Hepatic stellate cell (primary cell): ENCODE measurements around the gene MEIS2.

Experiments
- DNase-seq: peaks from one replicate; pipeline ENCODE4 v3.0.0; 2011; ENCODE audit warnings: low spot score

MEIS2 gene

DNA sequence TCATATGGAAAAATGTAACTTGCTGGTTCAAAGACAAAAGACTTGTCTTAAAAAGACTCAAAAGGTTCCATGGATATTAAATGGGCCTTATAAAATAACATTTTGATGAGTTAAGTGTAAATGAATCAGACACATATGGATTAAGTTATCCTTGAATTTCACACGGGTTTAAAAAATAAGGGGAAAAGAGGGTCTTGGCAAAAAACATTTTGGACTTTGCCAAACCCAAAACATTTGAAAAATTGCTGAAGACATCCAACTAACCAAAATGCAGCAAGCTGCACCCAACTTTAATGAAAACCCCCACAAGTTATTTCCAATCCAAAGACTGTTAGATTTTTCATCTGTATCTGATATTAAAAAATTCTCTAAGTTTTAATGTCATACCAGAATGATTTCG is 200.7 kb downstream of the MEIS2 start:
- no peak for DNase-seq

DNA sequence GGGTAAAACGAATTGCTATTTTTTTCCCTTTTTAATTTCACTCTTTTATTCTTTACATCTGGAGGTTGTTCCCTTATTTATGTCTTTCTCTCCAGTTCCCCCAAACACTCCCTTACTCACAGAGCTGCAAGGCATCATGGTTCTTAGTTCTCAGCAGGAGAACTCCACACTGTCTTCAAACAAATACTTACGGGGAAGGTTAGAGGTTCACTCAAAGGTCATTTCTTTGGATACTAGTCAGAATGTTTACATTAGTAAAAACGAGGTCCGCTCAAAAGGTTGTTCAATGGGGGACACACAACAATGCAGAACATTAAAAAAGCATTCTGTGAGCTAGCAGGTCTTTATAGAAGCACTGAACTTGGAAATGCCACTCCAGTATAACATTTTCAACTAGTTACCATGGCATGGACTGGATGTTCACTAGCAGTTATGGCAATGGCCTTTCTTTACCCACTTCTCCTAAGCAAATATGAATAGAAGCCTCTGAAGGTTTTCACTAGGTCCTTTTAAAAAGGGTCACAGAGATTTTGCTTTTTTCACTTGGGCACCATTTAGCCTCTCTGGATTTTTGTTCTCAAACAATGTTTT is 201.7 kb downstream of the MEIS2 start:
- DNase-seq, result no peak

DNA sequence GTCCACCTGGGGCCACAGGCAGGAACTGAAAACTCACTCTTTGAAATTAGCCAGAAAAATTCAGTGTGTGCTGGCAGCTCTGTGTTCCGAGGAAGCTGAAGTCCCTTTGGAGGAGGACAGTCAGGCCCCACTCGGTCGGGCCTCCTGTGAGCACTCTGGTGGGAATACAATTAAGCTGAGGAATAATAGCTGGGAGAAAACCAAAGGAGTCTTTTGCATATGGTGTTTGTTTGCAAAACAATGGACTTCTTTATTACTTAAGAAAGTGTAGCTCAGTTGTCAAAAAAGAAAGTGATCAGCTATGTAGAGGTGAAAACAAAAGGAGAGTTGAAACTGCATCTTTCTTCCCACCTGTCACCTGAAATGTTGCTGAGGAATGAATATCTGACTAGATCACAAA is 202.5 kb downstream of the MEIS2 start:
- no peak for DNase-seq

DNA sequence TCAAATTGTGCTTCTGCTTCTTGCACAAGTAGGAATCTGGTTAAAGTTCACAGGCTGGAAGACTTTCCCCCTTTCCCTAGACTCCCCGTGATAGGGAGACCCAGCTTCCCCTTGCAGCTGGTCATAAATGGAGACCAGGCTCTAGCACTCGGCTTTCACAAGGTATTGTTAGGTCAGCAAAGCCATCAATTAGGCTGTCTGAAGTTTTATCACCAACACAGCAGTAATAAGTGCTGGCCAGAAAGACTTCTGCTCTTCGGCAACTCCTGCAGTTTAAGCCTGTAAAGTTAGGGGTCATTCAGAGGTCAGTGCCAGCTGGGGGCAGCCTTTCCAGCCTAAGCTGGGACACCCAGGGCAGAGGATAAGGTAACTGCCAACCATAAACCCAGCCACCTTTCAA is 203.4 kb downstream of the MEIS2 start:
- no peak for DNase-seq

DNA sequence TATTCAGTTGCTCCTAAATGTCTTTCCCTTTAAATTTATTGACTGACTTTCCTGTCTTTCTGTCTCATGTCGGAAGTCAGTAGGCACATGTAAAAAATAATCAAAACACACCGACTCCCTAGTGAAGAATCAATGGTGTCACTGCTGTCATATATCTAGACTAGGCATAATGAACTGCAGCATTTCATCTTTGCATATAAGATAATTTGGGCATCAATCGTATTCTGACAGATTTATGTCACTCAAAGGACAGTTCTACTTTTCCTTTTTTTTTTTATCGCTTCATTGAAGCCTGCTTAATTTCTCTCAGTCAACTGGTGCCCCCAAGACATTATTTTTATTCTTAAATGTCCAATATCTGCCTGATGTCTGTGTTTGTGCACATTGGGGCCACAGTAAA is 206.3 kb downstream of the MEIS2 start:
- no peak for DNase-seq

DNA sequence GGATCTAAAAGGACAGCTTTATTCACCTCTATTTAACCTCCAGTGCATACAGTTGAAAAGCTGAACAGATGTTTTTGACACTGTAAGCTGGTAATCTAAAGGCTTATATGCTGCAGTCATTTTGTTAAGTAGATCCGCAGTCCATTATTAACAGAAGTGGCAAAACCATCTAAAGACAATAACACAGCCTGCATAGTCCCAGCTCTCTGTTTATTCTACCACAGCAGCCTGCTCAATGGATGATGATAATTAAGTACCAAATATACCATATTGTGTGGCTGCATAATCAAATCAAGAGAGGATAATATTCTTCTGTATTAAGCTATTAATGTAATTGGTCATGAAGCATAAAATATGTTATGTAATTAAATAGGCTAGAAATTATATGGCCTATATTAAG is 207.1 kb downstream of the MEIS2 start:
- DNase-seq, result no peak

DNA sequence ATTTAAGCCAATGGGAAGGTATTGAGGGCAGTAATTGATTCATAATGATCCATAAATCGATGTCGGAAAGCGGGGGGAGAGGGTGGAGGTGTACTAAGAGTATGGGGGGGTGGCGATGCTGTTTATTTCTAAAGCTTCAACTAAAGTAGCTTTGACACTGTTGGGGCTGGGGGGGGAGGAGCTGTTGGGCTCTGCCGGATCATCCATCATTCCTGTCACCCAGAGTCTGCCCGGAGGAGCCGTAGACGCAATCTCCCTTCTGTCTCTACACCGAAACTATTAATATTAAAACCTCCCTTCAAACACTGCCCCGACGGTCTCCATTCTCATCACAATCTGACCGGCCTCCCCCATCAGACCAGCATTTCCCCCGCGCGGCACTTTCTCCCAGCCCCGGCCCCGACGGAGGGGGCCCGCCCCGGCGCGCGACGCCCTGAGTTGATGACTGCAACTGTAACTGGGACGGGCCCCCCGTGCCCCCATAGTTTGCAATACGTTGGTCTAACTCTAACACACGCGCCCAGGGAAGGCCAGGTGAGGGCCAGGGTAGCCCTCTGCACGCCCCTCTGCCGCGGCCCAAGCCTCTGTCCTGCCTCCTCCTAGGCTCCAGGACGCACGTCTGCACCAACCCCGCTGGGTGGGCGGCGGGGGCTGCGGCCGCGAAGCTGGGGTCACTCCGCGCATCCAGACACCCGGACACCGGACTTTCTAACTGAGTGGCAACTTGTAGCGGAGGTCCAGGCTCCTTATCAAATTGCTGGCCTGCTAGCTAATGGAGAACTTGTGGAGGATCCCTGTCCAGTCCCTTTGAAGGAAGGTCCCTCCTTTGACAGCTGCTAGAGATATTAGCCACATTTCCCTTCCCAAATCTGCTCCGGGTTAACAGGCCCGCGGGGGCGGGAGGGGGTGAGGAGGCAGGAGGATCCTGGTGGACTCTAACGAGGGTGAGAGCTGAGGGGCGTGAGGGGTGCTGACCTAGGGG is 212.0 kb downstream of the MEIS2 start:
- DNase-seq, result no peak

DNA sequence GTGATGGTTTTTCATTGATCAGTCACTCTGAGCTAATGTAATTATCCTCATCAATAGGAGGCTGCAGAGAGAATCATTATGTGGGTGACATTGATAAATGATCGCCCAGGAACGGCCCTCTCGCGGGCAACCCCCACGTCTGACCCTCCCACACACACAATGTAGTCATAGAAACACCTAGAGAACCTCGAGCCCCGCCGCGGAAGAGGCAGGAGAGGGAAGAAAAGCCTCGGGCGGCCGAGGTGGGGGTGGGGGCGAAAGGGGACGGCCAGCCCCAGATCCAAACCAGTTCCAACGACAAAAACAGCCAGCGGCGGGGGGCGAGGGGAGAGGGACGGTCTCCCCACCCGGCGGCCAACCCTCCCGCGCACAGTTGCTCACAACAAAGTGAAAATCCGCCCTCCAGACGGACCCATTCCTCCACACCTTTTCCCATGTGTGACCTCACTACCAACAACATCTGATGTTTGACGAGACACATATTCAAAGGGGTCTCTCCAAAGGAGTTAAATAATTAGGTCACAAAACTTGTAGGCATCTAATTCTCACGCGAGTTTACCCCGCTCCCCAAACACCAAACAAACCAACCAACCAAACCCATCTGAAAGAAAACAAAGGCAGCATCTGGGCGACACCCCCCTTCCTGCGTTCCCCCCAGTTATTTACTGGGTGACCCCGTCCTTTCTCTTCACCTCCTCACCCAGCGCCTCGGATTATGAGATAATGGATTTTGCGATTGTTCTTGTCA is 213.0 kb downstream of the MEIS2 start:
- DNase-seq, result no peak

DNA sequence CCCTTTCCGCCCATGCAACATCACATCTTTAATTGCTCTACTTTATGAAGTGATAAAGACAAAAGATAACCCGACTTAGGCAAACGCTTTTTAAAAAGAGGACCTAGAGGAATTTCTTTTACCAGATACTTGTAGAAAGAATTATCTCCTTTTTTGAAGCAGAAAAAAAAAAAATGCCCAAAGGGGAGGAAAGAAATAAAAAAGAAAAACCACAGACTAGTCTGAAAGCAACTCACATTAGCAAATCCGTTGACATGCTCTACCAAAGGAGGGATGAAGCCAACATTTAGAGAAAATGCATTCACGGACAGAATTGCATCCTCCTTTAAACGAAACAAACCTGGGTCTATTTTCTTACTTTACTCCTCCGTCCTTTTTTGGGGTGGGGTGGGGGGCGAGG is 213.6 kb downstream of the MEIS2 start:
- no peak for DNase-seq

DNA sequence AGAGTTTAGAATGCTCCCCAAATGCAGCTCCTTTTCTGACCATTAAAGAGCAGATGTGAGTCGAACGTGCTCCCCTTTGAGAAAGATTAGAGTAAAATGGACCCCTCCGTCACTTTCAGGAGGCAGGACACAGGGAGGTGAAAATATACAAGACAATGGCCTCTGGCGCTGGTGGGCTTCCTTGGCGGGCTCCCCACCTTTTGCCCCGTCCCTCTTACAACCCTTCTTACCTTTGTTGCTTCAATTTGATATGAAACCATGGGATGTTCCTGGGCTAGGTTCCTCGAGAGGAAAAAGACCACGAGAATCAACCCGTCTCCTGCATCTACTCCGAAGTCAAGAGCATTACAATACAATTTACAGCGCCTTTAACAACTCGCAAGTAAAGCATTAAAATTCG is 214.2 kb downstream of the MEIS2 start:
- no peak for DNase-seq

DNA sequence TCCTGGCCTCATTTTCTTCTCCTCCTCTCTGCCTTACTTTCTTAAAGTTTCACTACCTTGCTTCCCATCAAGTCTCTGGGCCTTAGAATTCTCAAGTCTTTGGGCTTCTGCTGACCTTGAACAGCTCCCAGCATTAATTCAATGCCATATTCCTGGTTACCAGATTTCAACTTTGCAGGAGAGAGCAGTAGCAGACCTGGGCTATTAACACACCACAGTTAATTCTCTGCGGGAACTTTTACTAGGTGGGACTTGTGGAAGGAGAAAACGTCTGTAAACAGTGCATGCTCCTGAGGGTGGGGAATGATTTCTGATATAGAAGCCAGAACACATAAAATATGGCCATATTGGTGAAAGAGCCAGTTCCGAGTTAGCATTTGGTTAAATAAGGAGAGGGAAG is 214.6 kb downstream of the MEIS2 start:
- DNase-seq, result no peak

DNA sequence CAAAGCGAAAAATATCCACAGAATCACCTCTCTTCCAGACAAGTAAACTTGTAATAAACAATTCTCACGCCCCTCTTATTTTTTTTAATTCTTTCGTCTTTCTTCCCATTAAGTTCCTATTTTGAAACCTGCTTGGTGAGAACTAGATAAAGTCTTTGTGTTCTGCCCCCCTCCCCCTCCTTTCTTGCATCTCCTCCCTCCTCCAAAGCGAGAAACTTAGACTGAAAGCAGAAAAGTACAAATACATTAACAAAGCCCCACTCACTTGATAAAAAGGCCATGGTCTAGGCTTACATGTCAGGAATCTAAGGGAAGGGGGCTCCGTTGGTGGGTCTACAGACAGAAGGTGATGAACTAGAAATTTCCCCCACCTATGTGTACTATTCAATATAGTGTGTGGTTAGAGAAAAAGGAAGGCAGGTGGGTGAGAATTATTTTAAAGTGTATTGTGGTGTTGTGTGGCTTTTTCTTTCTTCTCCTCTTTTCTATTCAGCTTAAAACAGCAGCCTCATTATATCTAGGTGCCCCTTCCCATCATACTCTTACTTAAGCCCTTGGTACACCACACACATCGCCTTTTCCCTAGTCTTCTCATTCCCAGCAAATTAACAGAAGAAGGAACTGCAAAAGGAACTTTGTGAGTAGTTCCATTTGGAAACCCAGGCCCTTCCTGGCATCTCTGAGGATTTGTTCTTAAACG is 215.3 kb downstream of the MEIS2 start:
- no peak for DNase-seq

DNA sequence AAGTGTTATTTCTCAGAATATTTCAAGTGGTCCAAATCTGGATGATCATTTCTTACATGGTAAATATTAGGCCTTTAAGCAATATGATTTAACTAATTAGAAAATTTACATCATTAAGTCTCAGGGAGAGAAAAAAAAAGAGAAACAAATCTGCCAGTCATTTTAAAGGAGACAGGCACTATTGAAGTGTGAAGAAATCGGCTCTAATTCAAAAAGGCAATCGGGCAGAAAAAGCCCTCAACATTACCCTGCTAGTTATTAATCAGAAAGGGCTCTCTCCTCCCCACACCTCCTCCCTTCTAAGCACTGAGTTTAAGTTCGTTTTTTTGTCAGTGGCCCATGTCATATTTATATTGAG is 215.9 kb downstream of the MEIS2 start:
- no peak for DNase-seq

DNA sequence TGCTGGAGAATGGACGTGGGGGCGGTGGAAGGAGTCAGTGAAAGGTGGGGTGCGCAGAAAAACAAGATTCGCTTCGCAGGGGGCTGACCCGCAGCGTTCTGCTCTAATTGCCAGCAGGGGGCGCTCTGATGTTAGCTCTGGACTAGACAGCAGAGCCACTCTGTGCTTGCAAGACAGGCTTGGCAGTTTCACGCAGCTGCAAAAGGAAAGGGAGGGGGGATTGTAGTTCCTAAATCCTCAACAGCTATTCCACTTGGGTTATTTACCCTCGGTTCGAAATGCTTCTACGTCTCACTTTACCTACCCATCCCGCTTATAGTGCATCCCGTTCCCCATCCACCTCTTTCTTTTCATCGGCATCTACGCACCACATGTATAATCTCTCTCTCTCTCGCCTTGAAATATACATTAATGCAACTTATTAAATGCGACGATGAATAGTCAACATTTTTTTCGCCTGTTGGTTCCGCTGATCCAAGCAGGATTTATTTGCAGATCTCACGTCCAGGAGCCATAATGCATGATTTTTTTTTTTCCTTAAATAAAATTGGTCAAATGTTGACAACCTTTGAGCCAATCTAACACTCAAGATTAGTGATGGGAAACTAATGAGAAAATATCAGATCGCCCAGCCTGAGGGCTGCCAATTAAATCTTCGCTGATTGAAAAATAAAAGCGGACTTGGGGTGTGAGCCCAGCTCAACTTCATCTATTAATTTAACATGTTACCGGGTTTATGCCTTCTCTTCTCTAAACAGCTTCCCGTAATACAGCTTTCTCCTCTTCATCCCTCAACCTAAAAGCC is 216.4 kb downstream of the MEIS2 start:
- peak; percentile 82 for DNase-seq

DNA sequence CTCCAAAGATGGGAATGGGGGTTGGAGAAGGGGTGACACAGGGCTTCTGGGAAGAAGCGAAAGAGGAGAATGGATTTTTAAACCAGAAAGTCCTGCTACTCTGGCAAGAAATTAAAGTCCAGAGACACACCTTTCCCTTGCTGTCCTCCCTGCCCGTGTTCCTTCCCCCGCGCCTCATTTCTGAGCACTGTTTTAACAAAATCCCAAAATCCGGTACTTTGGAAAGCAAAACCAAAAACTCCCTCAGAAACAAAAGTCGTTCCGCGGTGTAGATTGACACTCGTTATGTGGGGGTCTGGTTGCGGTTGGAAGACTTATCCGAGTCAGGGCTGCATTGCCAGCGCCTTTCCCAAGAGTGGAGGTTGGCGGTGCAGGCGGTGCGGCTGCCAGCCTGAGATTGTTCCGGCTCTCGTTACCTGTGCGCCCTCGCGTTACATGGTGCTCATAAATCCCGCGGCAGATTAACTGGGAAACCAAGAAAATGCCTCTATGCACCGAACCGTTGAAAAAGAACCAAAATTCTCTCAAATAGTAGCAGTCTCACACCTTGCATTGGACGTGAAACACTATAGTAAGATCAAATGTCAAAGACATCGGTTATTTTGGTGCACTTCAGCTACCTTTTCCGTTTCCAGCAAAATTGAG is 217.7 kb downstream of the MEIS2 start:
- no peak for DNase-seq

DNA sequence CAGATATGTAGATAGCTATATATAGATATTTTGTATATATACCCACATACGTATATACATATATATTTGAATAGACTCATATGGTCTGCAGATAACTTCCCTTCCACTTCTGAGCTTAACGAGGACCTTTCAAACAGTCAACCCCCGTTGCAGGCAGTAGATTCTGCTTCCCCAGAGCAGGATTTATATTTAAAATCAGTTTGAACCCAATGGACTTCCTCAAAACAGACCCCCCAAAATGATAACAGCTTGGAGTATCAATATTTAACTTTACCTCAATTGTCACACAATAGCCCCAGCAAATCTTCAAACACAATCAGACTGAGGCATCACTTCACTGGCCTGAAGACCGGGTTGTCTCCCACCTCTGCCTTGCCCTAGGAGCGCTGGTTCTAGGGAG is 218.3 kb downstream of the MEIS2 start:
- no peak for DNase-seq

DNA sequence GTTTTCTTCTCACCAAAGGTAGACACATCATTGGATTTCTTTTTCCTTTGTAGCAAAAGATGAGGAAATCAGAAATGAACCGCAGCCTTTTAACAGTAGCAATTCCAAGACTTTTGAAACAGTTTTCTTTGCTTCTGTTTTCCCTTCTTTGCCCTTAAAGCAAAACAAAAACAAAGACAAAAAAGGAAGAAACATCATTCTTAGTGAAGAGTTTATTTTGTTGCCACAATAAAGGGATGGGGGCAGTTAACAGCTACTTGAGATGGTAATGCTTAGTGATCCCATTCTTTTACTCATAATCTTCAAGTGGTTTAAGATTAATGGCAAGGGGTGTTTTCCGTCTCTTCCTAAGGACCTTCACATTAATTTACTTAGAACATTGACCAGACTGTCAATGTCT is 218.8 kb downstream of the MEIS2 start:
- DNase-seq, result no peak

DNA sequence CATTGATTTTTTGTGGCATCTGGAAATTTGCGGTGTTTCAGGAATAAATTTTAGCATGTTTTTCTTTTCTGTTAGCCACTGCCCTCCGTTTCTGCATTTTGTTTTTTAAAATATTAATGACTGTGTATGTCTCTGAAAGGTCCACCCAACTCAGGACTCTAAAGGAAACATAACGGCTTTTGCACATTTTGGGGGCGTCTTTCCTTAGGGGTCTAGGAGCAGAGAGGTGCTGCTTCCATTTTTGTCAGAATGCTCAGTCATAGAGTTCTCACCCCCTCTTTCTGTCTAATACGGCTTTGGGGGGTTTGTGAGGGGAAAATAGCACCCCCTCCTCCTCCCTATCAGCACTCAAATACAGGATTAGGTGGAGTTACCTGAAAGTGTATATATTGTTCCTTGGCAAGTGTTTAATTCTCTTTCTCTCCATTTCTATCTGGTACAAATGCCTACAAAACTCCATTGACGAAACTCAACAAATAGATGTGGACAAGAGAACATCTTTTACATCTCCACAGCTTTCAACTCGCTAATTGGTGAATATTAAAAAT is 219.4 kb downstream of the MEIS2 start:
- DNase-seq, result no peak

DNA sequence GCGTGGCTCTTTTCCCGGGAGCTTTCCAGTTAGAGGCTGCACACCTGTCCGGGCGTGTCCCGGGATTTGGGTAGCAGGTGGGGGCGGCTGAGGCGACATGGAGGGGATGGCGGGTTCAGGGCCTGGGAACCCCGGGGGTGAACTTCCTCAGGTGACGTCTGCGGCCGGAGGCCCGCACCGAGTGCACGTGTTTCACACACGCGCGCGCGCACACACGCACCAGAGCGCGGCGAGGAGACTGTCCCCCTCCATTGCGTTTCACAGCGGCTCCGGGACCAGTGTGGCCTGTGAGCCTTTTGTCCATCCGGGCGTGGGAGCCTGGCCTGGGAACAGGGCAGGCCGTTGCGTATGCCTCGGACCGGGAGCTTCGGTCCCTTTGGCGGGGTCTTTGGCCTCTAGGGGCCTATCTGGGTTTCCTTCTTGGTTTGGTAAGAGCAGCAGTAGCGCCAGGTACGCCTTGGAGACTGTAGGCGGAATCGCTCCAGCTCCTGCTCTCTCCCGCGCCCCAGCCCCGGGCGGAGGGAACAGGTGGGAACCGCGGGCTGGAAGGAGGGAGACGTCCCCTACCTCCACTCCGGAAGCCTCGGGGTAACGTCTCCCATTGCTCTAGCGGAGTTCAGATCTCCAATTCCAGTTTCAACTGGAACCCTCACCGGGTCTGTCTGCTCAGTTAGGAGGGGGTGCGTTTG is 220.0 kb downstream of the MEIS2 start:
- no peak for DNase-seq

DNA sequence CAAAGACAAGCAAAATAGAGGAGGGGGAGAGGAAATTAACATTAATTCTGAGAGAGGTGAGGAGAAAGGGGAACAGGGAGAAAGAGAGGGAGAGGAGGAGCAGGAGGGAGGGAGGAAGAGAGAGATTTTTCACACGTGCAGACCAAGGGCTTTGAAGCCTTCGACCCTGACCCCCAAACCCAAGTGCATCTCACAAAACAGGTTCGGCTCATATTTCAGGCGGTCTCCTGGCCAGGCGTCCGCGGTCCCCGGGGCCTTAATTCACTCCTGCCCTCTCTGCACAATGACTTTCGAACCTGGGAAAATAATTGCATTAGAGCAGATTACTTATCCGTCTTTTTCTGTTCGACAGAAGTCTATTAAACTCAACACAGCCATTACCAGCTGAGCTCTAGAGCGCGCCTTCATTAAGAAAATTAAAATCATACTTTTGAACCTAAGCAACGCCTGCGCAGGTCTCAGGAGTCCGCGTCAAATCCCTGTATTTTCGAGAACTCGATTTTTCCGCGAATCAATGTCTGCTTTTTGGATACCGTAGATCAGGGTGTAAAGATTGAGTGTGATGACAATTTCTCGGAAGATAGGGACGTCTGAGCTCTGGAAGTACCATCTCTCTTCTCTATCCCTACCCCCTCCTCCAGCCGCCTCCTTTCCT is 220.7 kb downstream of the MEIS2 start:
- no peak for DNase-seq
